Adipose tissue (tissue), 3 donors: ENCODE data around the gene TTC28. TPM values are rescaled to one million over a fixed set of nuclear protein-coding genes. Genes with fewer than 3 reads are reported as not detected.
"Not testable (repeated sequence)": the region's sequence is repeated elsewhere in the genome, so short reads cannot be mapped to it uniquely, and the experiment has no call there.

Source experiments
- H3K27ac ChIP-seq: one replicate; pipeline ENCODE4 v1.5.1; 2013; ENCODE audit warnings: low read depth, low read length
- WGBS, 3 donors: extraction: QIAGEN DNeasy Blood & Tissue Kit; methylation state at CpG; one replicate each; pipeline ENCODE4 v1.1.7; 2013; 5-methylcytosine and 5-hydroxymethylcytosine counted together
- polyA plus RNA-seq, 3 donors: library from polyadenylated mRNA; stranded (reverse); fragments of 200-250 nt; gene quantifications; one replicate each; pipeline ENCODE4 v1.2.3, GENCODE V29; 2013
- donor health status: healthy with polysubstance abuse.
- donor health status: Bipolar disorder and iron deficiency.
- donor health status: healthy.

TTC28 gene
- polyA plus RNA-seq, 3 donors = 2.8 to 10.6 (median 8.3) TPM

GRCh38 chr22:28209457-28209856, 470.2 kb downstream of the TTC28 start:
- 79 to 84% (median 83%) methylated on average over 6 of the region's 6 CpGs for WGBS, 3 donors
- not testable (repeated sequence) for H3K27ac ChIP-seq

DNA sequence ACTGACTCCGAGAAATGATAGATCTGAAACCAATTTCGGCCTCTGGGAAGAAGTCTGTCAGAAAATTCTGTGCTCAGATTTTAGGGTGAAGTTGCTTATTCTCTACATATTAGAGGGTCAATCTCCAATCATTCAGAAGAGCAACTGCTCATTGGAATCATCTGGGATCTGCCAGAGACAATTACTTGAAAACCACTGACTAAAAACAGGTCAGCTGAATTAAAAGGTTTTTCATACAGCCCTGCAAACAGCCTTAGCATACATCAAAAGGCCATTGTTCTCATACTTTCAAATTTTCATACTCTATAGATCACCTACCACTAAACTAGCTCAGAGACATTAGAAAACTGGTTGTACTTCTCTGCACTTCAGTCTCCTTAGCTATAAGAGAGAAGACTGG, 470.9 kb downstream of the TTC28 start:
- 89 to 100% (median 98%) methylated on average over 2 of the region's 2 CpGs for WGBS, 3 donors

DNA sequence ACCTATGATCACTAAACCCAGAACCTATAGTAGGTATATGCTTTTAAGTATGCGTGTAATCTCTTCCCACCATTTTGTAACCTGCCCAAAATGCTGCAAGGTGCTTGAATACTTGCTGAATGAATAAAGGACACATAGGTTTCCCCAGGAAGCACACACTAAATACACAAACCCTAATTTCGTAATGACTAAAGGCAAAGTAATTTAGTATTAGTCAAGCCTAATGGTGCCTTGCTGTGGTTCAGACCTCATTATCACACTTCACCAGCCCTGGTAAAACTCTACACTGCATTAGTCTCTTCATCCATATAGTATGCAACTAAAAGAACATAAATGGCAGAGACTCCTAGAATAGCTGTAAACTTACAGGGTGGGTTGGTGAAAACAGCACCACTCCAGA, 471.6 kb downstream of the TTC28 start:
- no peak overlapping the region for H3K27ac ChIP-seq
- 92 to 95% (median 93%) methylated on average over 2 of the region's 2 CpGs for WGBS, 3 donors

More for the DNA sequence above, 470.9 kb downstream of the TTC28 start:
- H3K27ac ChIP-seq = no peak overlapping the region

DNA sequence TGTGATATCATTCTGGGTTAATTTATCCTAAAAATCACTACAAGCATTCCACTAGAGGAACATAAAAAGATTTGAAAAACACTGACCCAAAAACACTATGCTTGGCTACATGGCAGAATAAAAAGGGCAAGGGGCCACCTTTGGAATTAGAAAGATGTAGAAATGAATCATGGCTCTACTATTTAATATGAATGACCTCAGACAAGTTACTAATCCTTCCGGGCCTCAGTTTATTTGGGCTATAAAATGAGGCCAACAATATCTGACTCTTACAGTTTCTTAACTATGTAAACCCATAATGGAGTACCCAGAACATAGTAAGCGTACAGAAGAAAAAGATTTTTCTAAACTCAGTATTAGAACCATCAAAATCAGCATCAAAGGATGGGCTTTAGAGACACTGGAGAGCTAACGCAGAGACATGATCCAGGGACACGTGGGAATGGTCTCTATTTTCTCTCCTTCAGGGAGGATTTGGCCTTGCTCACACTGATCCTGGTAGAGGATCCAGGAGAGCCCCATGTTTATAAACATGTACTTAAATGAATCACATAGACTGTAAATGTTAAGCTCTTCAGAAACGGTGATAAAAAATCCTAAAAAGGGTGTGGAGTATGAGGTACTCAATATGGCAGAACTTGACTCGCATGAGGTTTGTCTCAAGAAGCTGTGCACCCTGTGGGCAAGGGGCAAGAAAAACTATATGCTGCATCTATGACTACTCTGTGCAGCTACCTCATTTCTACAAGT, 472.2 kb downstream of the TTC28 start:
- 84 to 89% (median 89%) methylated on average over 6 of the region's 6 CpGs for WGBS, 3 donors

DNA sequence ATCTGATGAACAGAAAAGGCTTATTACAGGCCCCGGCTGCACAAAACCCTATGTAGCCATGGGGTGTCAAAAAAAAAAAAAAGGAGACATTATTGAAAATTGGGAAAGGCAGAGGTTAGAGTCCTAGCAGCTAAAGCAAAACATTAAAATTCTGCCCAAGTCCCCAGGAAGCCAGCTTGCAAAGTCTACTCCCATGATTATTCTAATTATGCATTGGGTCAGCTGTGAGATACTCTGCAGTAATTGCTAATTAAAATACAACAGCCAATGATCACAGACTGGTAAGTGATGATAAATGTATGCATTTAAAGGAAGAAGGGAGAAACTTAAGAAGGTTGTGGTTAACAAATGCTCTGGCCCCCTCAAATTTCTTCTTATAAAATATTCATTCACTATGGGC, 473.7 kb downstream of the TTC28 start:
- H3K27ac ChIP-seq = no peak overlapping the region
- 96 to 100% (median 97%) methylated on average over 1 of the region's 1 CpG for WGBS, 3 donors

More for the DNA sequence above, 472.2 kb downstream of the TTC28 start:
- H3K27ac ChIP-seq = no peak overlapping the region

DNA sequence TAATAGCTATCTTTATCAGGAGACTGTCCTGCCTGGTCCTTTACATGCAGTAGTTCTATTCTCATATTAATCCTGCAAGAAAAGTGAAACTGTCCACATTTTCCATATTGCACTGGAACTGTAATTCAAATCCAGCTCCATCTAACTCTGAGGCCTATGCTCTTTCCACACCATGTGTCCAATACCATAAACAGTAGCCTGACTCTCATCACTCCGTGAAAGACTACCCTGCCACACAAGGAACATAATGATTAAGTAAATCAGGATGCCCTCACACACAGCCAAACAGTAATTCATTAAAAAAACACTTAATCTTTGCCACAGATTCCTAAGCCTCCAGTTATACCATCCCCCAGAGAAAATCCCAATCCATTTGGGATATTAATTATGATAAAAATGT, 475.3 kb downstream of the TTC28 start:
- no peak overlapping the region for H3K27ac ChIP-seq
- 70 to 72% (median 71%) methylated on average over 1 of the region's 1 CpG for WGBS, 3 donors

- H3K27ac ChIP-seq = no peak overlapping the region
- 70 to 89% (median 75%) methylated on average over 1 of the region's 1 CpG for WGBS, 3 donors
These were observed 476.4 kb downstream of the TTC28 start for GRCh38 chr22:28203286-28203685.

GRCh38 chr22:28198692-28199091, 480.9 kb downstream of the TTC28 start:
- no peak overlapping the region for H3K27ac ChIP-seq
- 92 to 97% (median 97%) methylated on average over 2 of the region's 2 CpGs for WGBS, 3 donors

DNA sequence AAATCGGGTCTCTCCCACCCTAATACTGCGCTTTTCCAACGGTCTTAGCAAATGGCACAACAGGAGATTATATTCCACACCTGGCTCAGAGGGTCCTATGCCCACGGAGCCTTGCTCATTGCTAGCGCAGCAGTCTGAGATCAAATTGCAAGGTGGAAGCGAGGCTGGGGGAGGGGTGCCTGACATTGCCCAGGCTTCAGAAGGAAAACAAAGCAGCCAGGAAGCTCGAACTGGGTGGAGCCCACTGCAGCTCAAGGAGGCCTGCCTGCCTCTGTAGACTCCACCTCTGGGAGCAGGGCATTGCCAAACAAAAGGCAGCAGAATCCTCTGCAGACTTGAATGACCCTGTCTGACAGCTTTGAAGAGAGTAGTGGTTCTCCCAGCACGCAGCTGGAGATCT, 488.1 kb downstream of the TTC28 start:
- 88 to 92% (median 92%) methylated on average over 8 of the region's 8 CpGs for WGBS, 3 donors
- H3K27ac ChIP-seq = not testable (repeated sequence)

GRCh38 chr22:28188178-28188879, 491.3 kb downstream of the TTC28 start:
- WGBS, 3 donors = 75 to 86% (median 85%) methylated on average over 5 of the region's 5 CpGs
- H3K27ac ChIP-seq = no peak overlapping the region

- no peak overlapping the region for H3K27ac ChIP-seq
- 81 to 96% (median 95%) methylated on average over 3 of the region's 3 CpGs for WGBS, 3 donors
These were observed 492.0 kb downstream of the TTC28 start for GRCh38 chr22:28187612-28188011.

- WGBS, 3 donors = 80 to 85% (median 82%) methylated on average over 3 of the region's 3 CpGs
- no peak overlapping the region for H3K27ac ChIP-seq
These were observed 493.0 kb downstream of the TTC28 start for GRCh38 chr22:28186641-28187040.

DNA sequence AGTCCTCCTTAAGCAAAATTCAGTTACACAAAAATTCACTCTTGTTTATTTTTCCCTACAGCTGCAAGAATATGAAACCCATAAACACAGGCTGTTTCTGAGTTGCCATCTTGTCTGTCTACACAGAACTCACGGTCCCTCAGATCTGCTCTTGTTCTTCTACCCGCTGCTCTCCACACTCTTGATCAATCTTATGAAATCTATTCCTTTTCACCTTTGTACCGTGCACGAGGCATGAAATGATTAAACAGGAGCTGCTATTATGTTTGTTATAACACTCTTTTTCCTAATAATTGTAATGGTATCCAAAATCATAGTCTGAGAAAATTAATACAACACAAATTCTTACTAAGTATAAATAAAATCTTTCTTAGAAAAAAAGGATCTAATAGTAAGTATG, 494.5 kb downstream of the TTC28 start:
- WGBS, 3 donors = 81 to 96% (median 96%) methylated on average over 4 of the region's 4 CpGs
- no peak overlapping the region for H3K27ac ChIP-seq

DNA sequence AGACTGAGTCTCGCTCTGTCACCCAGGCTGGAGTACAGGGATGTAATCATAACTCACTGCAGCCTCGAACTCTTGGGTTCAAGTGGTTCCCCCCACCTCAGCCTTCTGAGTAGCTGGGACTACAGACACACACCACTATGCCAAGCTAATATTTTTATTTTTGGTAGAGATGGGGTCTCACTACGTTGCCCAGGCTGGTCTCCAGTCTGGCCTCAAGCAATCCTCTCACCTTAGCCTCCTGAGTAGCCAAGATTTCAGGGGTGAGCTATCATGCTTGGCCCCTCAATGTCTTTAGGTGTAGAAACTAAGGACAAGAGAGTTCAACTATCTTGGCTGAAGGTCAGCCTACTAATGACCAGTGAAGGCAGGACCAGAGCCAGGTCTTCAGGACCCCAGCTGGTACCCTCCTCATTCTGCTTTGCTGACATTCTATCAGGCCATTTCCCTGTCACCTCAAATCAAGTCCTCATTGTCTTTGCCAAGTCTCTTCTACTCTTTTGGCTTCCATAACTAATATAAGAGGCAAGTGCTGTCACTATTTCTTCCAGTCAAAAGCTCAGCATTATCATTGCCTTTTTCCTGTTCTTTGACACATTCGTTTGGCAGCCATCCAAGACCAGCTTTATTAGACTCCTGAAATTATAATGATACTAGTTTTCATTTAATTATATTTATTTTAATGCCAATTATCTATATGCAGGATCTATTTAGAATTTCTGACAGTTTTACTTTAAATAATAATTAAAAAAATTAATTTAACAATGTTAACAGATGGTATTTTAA, 496.4 kb downstream of the TTC28 start:
- H3K27ac ChIP-seq = no peak overlapping the region
- 79 to 83% (median 81%) methylated on average over 4 of the region's 4 CpGs for WGBS, 3 donors

GRCh38 chr22:28180804-28181731, 498.6 kb downstream of the TTC28 start:
- no peak overlapping the region for H3K27ac ChIP-seq
- 76 to 92% (median 87%) methylated on average over 1 of the region's 1 CpG for WGBS, 3 donors

- 86 to 99% (median 95%) methylated on average over 4 of the region's 4 CpGs for WGBS, 3 donors
These were observed 500.2 kb downstream of the TTC28 start for GRCh38 chr22:28179392-28179791.

DNA sequence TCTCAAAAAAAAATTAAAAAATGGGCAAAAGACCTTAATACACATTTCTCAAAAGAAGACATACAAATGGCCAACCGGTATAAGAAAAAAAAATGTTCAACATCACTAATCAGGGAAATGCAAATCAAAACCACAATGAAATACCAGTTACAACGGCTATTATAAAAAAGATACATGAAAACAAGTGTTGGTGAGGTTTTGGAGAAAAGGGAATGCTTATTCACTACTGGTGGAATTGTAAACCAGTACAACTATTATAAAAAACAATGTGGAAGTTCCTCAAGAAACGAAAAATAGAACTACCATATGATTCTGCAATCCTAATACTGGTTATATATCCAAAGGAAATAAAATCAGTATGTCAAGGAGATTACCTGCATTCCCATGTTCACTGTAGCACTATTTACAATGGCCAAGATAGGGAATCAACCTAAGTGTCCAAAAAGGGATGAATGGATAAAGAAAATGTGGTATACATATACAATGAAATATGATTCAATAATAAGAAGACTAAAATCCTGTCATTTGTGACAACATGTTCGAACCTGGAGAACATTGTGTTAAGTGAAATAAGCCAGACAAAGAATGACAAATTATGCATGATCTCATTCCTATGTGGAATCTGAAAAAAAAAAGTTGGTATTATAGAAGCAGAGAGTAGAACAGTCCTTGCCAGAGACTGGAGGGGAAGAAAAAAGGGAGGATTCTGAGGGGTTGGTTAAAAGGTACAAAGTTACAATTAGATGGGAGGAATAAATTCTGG, 503.7 kb downstream of the TTC28 start:
- no peak overlapping the region for H3K27ac ChIP-seq
- WGBS, 3 donors = 88 to 92% (median 92%) methylated on average over 4 of the region's 4 CpGs

More at GRCh38 chr22:28179392-28179791, 500.2 kb downstream of the TTC28 start:
- H3K27ac ChIP-seq = no peak overlapping the region
